ENCODE results near the gene CCL14.
"Not testable (repeated sequence)": the region's sequence is repeated elsewhere in the genome, so short reads cannot be mapped to it uniquely, and the experiment has no call there.

CCL14 gene

GRCh38 chr17:35986643-35987042 is at the start of gene CCL14:
TSS of gene CCL14 (minus strand) at chr17:35986729. CDS start at chr17:35986649, 80 bp downstream.
- in situ Hi-C loops (cut with HindIII; ENCODE audit: low sequenced_read_pairs): no loop called here

- in situ Hi-C loops (cut with HindIII; ENCODE audit: low sequenced_read_pairs): no loop called here
Measured at GRCh38 chr17:36036235-36036634, 49.7 kb upstream of the CCL14 start.

- in situ Hi-C loops (cut with HindIII; ENCODE audit: low sequenced_read_pairs): no loop called here
Measured at GRCh38 chr17:36034127-36034526, 47.6 kb upstream of the CCL14 start.

GRCh38 chr17:36030956-36031355 is 44.4 kb upstream of the CCL14 start:
- in situ Hi-C loops (cut with HindIII; ENCODE audit: low sequenced_read_pairs): no loop called here

- in situ Hi-C loops (cut with HindIII; ENCODE audit: low sequenced_read_pairs): no loop called here
Measured at GRCh38 chr17:36027761-36028160, 41.2 kb upstream of the CCL14 start.

- in situ Hi-C loops (cut with HindIII; ENCODE audit: low sequenced_read_pairs): no loop called here
Measured at GRCh38 chr17:36024106-36024869, 37.8 kb upstream of the CCL14 start.

GRCh38 chr17:36019423-36019822 is 32.9 kb upstream of the CCL14 start:
- in situ Hi-C loops (cut with HindIII; ENCODE audit: low sequenced_read_pairs): no loop called here

GRCh38 chr17:36017799-36018198 is 31.3 kb upstream of the CCL14 start, which contains the start of gene CCL23:
TSS of gene CCL23 (minus strand) at chr17:36017972. CDS start at chr17:36017897, 75 bp downstream.
- in situ Hi-C loops (cut with HindIII; ENCODE audit: low sequenced_read_pairs): no loop called here

- in situ Hi-C loops (cut with HindIII; ENCODE audit: low sequenced_read_pairs): no loop called here
Measured at GRCh38 chr17:36016555-36016954, 30.0 kb upstream of the CCL14 start.

GRCh38 chr17:36015895-36016294 is 29.4 kb upstream of the CCL14 start:
- in situ Hi-C loops (cut with HindIII; ENCODE audit: low sequenced_read_pairs): not testable (repeated sequence)

GRCh38 chr17:36014946-36015345 is 28.4 kb upstream of the CCL14 start:
- in situ Hi-C loops (cut with HindIII; ENCODE audit: low sequenced_read_pairs): no loop called here

GRCh38 chr17:36011201-36011600 is 24.7 kb upstream of the CCL14 start:
- in situ Hi-C loops (cut with HindIII; ENCODE audit: low sequenced_read_pairs): no loop called here

GRCh38 chr17:36008998-36009665 is 22.6 kb upstream of the CCL14 start:
- in situ Hi-C loops (cut with HindIII; ENCODE audit: low sequenced_read_pairs): no loop called here

- in situ Hi-C loops (cut with HindIII; ENCODE audit: low sequenced_read_pairs): no loop called here
Measured at GRCh38 chr17:36004594-36005108, 18.1 kb upstream of the CCL14 start.

GRCh38 chr17:36002631-36003030 is 16.1 kb upstream of the CCL14 start:
- in situ Hi-C loops (cut with HindIII; ENCODE audit: low sequenced_read_pairs): no loop called here

- in situ Hi-C loops (cut with HindIII; ENCODE audit: low sequenced_read_pairs): no loop called here
Measured at GRCh38 chr17:36001862-36002603, 15.5 kb upstream of the CCL14 start.

GRCh38 chr17:36001110-36001771 is 14.7 kb upstream of the CCL14 start, which contains the start of gene CCL15:
TSS of gene CCL15 (minus strand) at chr17:36001553. CDS start at chr17:36001492, 61 bp downstream.
- in situ Hi-C loops (cut with HindIII; ENCODE audit: low sequenced_read_pairs): no loop called here

GRCh38 chr17:36000732-36001109 is 14.2 kb upstream of the CCL14 start:
- in situ Hi-C loops (cut with HindIII; ENCODE audit: low sequenced_read_pairs): no loop called here

GRCh38 chr17:35998756-35999155 is 12.2 kb upstream of the CCL14 start:
- in situ Hi-C loops (cut with HindIII; ENCODE audit: low sequenced_read_pairs): no loop called here

GRCh38 chr17:35998018-35998545 is 11.6 kb upstream of the CCL14 start:
- in situ Hi-C loops (cut with HindIII; ENCODE audit: low sequenced_read_pairs): no loop called here
